Measurements from ENCODE around the gene TTC9.

TTC9 gene

DNA sequence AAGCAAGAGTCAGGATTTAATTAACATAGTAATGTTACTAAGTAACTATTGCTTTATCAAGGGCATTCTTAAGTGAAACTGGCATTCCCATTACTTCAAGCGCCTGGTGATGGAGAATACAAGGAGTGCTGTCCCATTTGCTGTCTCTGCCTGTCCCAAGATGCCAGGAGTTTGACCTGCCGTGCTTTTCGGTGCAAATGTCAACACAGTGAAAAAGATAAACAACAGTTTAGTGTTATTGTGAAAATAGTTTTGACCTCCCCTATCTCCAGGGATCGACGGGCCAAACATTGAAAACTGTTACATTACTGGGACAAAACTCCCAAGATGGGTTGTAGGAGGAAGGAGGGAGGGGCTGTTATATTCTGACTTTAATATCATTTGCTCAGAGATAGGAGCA, 74.8 kb downstream of the TTC9 start:
- DNase-seq (ENCODE audit: low read depth), result no peak

DNA sequence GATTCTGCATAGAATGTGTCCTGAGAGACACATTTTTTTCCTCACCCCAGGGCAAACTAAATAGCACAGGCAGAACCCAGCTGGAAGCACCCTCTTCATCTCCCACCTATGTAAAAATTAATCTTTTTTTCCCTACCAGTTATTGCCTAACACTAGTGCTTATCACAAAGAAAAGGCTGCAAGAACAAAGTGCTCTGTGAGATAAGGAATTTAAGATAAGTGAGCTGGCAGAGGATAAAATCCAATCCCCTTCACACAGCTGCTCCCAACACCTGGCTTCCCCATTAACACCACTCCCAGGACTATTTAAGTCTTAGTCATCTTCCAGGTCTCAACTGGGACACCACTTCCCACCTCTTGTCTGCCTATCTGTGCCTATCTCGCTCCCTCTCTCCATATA, 75.2 kb downstream of the TTC9 start:
- DNase-seq (ENCODE audit: low read depth), result no peak

DNA sequence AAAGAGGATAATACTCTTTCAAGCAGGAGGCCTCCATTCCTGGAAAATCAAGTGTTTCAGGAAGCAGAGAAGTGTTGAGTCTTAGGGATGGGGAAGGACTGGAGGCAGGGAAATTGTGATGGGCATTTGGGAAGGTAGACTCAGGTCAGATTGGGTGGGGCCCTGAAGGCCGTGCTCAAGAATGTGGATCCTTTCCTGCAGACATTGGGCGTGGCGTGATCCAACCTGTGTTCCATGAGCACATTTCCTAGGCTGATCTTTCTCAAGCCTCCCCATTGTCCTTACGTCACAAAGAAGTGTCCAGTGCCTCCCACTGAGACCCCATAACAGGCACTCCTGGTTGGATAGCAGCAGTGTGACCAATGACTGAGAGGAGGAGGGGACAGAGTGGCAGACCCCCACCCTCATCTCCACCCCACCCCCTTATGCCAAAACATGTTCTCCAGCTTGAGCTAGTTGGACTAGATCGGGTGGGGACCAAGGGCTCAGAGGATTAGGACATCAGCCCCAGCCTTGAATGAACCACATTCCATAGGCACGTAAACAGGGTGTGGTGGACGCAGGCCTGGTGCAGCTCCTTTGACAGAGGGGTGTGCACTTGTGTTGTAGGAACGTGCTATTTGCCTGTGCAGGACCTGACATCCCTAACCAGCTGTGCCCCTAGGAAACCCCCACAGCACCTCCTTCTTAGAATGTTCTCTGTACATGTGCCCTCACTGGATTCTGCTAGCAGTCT, 76.8 kb downstream of the TTC9 start:
- no peak for DNase-seq (ENCODE audit: low read depth)

GRCh38 chr14:70721542-70721941, 79.8 kb downstream of the TTC9 start:
- DNase-seq (ENCODE audit: low read depth), result no peak

DNA sequence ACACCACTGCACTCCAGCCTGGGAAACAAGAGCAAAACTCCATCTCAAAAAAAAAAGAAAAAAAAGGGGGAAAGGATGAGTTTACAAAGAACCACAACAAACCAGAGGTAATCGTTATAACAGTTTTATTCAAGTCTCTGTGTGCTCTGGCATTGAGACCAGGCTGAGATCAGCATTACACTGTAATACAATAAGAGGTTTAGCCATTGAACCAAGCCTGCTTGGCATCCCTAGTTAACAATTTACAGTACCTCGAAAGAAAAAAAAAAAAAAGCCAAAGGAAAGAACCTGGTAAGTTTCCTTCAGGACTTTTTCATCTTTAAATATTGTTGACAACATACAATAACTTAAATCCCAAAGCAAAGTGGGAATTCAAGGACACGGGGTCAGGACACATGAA, 80.7 kb downstream of the TTC9 start:
- DNase-seq (ENCODE audit: low read depth), result no peak

GRCh38 chr14:70723276-70723675, 81.6 kb downstream of the TTC9 start:
- no peak for DNase-seq (ENCODE audit: low read depth)

DNA sequence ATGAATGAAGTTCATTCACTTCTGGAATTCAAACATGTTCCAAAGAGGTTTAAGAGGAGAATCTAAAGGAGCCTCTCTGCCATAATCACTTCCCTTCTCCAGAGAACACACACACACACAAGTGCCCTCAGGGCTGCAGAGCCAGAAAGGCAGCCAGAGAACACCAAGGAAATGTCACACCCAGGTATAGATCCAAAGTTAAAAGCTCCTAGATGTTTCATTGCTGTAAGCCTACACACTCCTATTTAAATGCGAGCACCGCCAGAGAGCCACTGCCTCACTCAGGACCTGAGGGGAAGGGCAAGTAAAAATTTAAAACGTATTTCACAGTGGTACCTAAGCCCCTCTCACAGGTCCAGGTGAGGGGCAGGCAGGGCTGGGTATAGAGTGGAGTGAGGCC, 82.4 kb downstream of the TTC9 start:
- DNase-seq (ENCODE audit: low read depth), result no peak

DNA sequence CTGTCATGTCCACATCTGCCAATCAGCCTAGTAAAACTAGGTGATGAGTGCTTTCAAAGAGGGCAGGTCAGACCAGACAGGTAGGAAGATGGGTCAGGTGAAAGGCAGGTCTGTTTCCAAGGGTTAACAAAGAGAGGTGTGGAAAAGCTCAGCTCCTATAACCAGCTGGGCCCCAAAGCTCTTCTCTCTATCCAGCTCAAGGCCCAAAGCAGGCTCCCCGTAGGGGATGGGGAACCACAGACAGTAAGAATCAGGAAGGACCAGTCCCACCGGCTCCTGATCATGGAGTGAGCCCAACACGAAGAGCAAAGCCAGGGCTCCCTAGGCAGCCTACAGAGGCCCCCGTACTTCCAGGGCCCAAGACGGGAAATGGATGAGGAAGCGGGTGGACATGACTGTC, 83.2 kb downstream of the TTC9 start:
- no peak for DNase-seq (ENCODE audit: low read depth)
